DMS114 treated with DMSO at 0.1 percent for 48 hours (cell line): ENCODE data around the gene ADAMTS12.

Source experiments
- DNase-seq: peaks from one replicate; lab custom pipeline; 2025; ENCODE audit not compliant: unreplicated experiment; lab: John Stamatoyannopoulos, UW

ADAMTS12 gene

DNA sequence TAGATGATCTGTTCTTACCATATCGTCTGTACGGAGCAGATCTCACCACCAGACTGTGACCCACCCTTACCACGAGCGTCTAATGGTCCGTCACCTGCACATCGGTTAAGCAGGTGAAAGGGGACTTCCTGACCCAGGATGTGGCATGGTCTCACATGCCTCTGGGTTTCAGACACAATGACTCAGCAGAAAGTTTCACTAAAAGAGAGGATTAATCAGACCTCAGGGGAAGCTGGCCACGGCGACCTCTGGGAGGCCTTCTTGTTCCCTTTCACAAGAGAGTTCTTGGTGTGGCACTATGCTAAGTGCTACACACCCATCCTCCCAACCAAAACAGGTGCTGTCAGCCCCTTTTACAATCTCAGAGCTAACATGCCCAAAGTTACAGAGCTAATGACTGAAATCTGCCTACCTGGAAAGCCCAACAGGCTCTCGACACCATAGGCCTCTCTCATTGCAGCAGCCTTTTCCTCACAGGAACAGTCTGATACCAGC is 41.6 kb downstream of the ADAMTS12 start:
- DNase-seq: no peak

DNA sequence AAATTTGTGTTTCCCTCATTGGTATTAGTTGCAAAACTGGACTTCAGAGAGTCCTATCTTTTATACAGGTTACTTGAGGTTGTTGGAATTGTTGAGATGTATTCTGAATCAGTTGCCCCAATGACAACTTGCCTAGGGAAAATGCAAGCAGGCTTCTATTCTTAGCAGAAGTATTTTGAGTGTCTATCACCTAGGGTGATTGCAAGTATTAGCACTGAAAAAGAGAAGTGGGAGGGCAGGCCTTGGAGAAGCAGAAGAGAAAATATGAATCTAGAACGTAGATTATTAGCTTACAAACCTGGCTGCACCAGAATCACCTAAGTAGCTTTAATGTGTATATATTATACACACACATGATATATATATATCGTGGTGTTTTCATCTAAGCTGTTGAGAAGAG is 43.2 kb downstream of the ADAMTS12 start:
- DNase-seq: no peak

GRCh38 chr5:33846851-33847250 is 44.9 kb downstream of the ADAMTS12 start:
- DNase-seq: no peak

GRCh38 chr5:33843579-33843978 is 48.2 kb downstream of the ADAMTS12 start:
- no peak for DNase-seq

GRCh38 chr5:33842456-33842855 is 49.3 kb downstream of the ADAMTS12 start:
- DNase-seq: no peak

- no peak for DNase-seq
Measured at GRCh38 chr5:33841891-33842290, 49.9 kb downstream of the ADAMTS12 start.

- DNase-seq: no peak
Measured at GRCh38 chr5:33840927-33841547, 50.8 kb downstream of the ADAMTS12 start.

DNA sequence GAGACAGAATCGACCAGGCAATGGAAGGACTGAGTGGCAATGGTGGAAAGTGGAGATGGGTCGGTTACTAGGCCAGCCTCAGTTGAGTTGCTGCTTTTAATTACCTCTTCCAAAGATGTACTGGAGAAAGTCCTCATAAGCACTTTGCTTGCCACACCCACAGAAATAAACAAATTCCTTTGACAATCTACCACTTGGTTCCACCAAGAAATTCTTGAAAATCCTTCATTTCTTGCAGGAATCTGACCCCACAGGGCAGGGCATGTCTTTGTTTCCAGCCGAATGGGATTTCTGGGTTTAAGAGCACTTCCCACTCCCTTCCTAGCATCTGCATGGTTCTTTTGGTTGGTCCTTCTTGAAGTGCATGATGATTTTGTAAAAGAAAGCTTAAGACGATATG is 54.5 kb downstream of the ADAMTS12 start:
- DNase-seq: no peak

GRCh38 chr5:33834334-33834733 is 57.5 kb downstream of the ADAMTS12 start:
- DNase-seq: no peak

DNA sequence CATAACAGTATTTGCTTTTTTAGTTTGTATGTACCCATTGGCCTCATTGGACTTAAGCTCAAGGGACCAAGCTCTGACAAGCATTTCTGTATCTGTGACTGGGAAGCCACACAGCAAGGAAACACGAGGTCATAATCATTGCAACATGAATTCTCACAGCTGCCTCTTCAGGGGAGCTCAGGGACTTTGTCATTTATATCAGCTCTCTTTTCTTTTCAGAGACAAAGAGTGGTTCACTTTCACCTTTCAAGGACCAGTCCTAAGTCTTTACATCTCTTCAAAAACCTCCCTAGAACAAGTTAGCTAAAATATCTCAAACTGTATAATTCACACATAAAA is 58.6 kb downstream of the ADAMTS12 start:
- no peak for DNase-seq

GRCh38 chr5:33832404-33833236 is 59.2 kb downstream of the ADAMTS12 start:
- no peak for DNase-seq

DNA sequence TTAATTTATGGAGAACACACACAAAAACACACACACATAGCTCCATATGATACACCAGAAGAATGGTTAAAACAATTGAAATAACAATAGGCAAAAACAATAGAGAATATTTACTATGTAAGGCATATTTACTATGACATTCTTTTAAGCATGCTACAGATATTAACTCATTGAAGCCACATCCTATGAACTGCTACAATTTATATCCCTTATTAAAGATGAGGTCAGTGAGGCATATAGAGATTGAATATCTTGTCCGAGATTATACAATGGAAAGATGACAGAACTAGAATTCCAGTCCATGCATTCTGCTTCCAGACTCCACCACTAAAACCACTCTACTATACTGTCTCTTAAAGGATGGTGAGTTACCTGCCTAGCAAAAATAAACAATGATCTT is 60.7 kb downstream of the ADAMTS12 start:
- DNase-seq: no peak

GRCh38 chr5:33829430-33829829 is 62.4 kb downstream of the ADAMTS12 start:
- no peak for DNase-seq

DNA sequence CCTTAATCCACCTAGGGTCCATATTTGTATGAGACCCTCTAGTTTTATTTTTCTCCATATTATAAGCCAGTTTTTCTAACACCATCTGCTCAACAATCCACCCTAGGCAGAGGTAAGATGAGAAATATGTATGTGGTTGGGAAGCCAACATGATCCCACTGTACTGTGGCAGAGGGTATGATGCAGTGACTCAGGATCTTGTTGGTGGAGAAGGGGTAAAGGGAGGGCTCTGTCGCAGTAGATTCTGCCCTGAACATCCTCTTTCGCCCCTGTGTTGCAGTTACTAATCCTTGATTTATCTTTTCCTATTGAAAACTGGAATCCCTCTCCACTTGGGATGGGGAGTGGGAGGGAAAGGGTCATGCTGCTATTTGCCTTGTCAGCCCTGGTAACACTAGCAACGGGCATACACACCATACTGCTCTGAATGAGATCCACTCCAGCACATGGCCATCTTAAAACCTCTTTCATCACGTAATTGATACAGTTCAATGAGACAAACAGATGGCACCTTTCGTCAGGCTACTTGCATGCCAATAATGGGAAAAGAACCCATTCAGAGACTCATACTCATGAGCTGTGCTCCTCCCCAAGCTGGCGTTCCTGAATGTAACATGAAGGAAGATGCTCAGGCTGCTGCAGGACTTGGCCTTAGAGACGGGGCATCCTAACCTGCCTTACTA is 63.0 kb downstream of the ADAMTS12 start:
- no peak for DNase-seq

- no peak for DNase-seq
Measured at GRCh38 chr5:33827885-33828284, 63.9 kb downstream of the ADAMTS12 start.

GRCh38 chr5:33827018-33827707 is 64.6 kb downstream of the ADAMTS12 start:
- no peak for DNase-seq

DNA sequence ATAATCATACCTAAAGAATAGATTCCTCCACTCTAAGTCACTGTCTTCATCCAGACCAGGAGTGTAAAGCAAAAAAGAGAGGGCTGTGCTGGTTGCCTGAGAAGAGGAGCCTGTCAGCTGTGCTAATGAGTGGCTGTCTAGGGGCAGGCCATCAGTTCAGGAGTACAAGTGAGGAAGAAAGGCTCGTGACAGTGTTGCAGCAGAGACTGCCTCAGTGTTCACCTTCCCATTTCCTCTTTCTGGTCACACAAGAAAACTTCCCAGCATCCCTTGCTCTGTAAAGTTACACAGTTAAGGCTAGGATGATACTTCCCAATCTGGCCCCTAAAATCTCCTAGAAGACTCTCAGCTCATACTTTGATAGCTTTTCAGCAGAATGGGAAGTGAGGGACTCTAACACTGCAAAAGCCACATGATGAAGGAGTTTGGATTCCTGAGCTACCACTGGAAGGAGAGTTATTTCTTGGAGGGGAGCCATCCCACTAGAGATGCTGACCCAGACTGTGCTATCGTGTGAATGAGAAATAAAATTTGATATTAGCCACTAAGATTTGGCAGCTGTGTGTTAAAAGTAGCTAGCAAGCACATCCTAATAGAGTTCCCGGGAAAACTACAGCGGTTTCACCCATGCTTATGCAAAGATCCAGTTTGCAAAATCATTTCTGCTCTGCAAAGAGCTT is 67.1 kb downstream of the ADAMTS12 start:
- DNase-seq: no peak

DNA sequence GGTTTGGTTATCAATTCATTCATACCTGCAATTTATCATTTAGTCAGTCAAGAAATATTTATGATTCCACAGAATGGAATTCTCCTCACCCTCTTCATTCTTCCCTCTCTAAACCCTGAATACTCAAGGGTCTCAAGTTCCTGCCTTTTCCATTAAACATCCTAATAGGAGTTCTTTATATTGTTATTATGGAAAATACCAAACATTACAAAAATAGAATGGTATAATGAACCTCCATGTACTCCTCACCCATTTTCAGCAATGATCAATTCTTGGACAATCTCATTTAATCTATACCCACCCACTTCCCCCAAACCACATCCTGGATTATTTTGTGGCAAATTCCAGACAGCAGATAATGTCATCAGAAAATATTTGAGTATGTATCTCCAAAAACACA is 74.5 kb downstream of the ADAMTS12 start:
- no peak for DNase-seq

GRCh38 chr5:33816791-33817190 is 75.0 kb downstream of the ADAMTS12 start:
- no peak for DNase-seq

GRCh38 chr5:33812746-33813145 is 79.0 kb downstream of the ADAMTS12 start:
- DNase-seq: no peak
